HG03066 (cell line): Measurements from ENCODE around the gene KDM4B.
"Not testable (repeated sequence)": the region's sequence is repeated elsewhere in the genome, so short reads cannot be mapped to it uniquely, and the experiment has no call there.

Experiments used
- ATAC-seq: cut with Tn5 transposase; IDR thresholded peaks from one replicate; pipeline ENCODE4 v1.9.1; 2021; ENCODE audit warnings: low read depth; ENCODE audit not compliant: unreplicated experiment

KDM4B gene

DNA sequence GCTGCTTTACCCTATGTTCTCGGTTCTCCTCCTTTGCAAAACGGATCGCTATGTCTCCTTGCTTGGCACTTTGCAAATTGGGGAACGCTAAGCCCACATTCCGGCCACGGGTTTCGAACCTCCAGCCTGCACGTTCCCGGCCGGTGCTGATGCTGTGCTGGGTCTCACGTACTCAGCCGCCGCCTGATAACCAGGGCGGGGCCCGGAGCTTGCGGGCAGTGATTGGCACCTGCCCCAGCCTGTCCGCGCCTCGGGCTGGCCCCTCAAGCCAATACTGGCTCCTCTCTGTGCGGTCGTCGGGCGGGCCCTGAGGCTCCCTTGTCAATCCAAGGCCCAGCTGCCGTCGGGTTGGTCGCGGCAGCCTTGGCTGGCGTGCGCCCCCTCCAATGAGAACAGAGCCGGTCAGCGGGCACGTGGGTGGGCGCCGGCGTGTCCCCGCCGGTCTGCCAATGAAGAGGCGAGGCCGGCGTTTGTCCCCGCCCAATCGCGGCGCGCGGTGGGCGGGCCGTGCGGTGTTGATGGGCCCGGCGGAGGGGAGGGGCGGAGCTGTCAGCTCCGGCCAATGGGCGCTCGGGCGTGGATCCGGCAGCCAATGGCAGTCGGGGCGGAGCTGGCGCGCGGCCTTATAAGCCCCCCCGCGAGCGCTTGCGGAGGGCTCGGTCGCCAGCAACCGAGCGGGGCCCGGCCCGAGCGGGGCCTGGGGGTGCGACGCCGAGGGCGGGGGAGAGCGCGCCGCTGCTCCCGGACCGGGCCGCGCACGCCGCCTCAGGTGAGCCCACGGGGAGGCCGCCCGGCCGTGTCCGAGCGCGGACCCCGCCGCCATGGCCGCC, at the start of gene KDM4B:
Gene KDM4B, plus strand, starts transcription at position 652 of the 830 bp plus-strand sequence. CDS start 63,778 bp downstream, outside the sequence.
- peak; percentile 91 for ATAC-seq

DNA sequence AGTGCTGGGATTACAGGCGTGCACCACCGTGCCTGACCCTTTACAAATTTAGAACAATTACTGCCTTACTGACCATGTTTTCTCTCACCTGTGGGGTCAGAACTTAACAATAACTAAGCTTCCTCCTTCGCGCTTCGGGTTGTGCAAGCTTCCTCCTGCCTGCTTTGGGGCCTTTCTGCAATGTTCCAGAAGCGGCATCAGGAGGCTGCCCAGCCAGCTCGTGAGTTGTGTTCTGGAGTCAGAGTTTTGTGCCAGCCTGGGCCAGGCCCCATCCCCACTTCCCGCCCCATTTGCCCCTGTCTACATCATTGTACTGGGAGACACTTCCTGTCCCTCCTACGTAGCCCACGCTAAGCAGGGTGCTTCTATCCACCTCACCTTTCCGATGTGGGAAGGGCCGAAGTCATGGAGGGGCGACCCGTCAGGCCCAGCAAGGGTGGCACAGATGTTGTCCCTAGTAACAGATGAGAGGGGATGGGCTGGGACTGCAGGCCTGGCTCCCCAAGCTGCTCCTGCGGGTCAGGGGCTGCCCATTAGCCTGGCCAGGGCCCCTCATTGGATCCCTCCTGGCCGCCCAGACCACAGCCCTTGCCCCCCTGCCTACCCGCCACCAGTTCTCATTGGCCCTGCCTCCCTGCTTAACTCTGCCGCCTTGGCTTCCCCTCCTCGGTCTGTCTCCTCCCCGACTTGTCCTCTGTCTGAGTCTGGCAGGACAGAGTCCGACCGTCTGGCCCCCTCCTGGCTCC, 46.2 kb upstream of the KDM4B start:
- no peak for ATAC-seq

DNA sequence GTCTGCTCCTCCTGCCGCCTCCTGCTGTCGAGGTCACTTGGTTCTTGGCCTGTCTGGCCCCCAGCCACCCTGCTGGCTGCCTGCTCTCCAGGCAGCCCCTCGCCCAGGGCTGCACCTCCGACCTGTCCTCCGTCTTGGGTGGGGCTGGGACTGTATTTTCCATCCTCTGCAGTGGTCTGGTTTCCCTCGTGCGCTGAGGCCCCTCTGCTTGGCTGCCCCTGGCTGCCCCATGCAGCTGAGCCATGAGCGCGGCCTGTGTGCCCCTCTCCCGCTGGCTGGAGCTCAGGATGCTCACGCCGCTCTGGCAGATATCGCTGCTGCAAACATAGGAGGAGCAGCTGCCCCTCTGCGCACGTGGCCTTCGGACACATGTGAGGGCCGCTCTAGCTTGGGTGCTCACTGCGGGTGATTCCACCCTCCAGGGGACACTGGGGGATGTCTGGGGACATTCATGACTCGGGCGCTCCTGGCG, 45.6 kb upstream of the KDM4B start:
- ATAC-seq = no peak

GRCh38 chr19:4929186-4929585, 39.7 kb upstream of the KDM4B start:
- no peak for ATAC-seq

GRCh38 chr19:4930664-4931063, 38.2 kb upstream of the KDM4B start:
- ATAC-seq = no peak

DNA sequence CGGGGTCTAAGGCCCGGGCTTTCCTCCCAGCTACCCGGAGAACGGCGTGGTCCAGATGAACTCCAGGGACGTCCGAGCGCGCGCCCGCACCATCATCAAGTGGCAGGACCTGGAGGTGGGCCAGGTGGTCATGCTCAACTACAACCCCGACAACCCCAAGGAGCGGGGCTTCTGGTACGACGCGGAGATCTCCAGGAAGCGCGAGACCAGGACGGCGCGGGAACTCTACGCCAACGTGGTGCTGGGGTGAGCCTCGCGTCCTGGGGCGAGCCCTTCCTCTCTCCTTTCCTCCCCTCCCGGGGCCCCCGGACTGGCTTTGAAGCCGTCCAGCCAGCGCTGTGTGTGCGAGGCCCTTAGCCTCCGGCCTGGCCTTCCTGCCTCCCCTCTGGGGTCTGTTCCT, 36.2 kb upstream of the KDM4B start:
- ATAC-seq = no peak

DNA sequence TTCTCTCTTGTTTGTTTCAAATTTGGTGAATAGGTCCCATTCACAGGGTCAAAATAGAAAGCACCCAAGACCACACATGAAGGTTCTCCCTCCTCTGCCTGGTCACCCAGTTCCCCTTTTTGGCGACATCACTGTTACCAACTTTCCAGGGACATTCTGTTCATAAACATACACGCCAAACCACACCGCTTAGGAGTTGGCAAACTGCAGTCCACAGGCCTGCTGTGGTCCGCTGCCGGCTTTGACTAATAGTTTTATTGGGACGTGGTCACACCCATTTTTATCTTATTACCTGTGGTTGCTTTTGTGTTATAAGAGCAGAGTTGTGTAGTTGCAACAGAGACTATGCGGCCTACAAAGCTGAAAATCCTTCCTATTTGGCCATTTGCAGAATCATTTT, 35.4 kb upstream of the KDM4B start:
- no peak for ATAC-seq

DNA sequence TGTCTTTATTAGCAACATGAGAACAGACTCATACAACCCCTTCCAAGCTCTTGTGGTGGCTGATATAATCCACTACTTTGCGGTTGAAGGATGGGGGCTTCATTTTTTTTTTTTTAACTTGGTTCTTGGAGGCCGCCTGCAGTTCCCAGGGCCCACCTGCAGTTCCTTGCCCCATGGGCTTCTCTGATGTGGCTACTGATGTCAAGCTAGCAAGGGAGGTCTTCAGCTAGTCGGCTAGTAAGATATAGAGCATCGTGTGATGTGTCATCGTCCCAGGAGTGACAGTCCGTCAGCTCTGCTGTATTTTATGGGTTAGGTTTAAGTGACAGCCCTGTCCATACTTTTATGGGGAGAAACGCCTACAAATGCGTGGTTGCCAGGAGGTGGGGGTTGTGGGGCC, 33.5 kb upstream of the KDM4B start:
- no peak for ATAC-seq

DNA sequence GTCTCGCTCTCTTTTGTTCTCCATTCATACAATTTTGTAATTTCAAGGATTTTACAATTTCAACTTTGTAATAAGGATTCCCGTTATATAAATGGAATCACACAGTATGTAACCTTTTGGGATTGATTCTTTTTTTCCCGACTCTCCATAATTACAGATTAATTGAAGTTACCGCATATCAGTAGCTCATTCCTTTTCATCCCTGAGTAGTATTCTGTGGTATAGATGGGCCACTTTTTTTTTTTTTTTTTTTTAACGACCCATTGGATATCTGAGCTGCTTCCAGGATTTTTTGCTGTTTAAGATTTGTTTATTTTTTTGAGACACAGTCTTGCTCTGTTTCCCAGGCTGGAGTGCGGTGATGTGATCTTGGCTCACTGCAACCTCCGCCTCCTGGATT, 31.9 kb upstream of the KDM4B start:
- no peak for ATAC-seq

DNA sequence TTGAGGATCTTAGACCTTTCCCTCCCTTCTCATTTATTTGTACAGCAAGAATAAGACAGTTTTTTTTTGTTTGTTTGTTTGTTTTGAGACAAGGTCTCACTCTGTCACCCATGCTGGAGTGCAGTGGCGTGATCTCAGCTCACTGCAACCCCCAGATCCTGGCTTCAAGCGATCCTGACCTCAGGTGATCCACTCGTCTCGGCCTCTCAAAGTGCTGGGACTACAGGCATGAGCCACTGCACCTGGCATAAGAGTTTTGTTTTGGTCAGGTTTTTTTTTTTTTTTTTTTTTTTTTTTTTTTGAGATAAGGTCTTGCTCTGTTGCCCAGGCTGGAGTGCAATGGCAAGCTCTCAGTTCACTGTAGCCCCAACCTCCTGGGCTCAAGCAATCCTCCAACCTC, 30.5 kb upstream of the KDM4B start:
- ATAC-seq = not testable (repeated sequence)

DNA sequence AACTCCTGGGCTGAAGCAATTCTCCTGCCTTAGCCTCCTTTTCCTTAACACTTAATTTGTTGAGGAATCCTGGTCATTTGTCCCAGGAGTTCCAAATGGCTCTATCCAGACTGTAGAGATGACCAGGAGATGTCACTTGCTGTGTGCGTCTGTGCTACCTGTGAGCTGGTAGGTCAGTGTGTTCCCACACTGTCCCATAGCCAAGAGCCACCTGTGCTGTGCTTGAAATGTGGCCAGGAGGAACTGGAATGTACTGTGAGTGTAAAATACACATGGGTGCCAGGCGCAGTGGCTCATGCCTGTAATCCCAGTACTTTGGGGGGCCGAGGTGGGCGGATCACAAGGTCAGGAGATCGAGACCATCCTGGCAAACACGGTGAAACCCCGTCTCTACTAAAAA, 29.4 kb upstream of the KDM4B start:
- no peak for ATAC-seq

GRCh38 chr19:4941638-4942169, 27.2 kb upstream of the KDM4B start:
- not testable (repeated sequence) for ATAC-seq

DNA sequence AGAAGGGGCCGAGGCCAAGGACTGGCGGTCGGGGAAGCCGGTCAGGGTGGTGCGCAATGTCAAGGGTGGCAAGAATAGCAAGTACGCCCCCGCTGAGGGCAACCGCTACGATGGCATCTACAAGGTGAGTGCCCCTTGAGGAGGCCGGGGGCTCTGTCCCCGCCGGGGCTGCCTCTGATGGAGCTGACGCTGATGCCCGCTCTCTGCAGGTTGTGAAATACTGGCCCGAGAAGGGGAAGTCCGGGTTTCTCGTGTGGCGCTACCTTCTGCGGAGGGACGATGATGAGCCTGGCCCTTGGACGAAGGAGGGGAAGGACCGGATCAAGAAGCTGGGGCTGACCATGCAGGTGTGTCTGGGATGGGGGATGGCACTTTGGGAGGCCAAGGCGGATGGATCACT, 18.3 kb upstream of the KDM4B start:
- ATAC-seq = not testable (repeated sequence)

GRCh38 chr19:4951656-4952055, 17.3 kb upstream of the KDM4B start:
- no peak for ATAC-seq

- ATAC-seq = no peak
These were observed 16.0 kb upstream of the KDM4B start for GRCh38 chr19:4952945-4953344.

DNA sequence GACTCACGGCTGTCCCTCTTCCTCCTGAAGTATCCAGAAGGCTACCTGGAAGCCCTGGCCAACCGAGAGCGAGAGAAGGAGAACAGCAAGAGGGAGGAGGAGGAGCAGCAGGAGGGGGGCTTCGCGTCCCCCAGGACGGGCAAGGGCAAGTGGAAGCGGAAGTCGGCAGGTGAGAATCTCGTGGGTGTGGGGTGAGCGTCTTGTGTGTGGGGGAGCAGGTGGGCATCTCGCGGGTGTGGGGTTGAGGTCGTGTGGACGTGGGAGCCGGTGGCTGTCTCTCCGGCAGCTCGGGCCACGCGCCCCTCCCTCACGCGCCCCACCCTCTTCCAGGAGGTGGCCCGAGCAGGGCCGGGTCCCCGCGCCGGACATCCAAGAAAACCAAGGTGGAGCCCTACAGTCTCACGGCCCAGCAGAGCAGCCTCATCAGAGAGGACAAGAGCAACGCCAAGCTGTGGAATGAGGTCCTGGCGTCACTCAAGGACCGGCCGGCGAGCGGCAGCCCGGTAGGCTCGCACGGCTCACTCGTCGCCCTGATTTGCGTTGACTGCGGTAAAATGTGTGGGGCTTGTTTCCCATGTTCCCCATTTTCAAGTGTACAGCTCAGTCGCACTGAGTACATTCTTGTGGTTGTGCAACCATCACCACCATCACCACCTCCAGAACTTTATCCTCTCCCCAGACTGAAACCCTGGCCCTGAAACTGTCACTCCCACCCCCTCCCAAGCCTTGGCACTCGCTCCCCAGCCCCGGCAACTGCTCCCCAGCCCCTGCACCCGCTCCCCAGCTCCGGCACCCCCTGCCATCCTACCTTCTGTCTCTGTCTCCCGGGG, 14.4 kb upstream of the KDM4B start:
- not testable (repeated sequence) for ATAC-seq

DNA sequence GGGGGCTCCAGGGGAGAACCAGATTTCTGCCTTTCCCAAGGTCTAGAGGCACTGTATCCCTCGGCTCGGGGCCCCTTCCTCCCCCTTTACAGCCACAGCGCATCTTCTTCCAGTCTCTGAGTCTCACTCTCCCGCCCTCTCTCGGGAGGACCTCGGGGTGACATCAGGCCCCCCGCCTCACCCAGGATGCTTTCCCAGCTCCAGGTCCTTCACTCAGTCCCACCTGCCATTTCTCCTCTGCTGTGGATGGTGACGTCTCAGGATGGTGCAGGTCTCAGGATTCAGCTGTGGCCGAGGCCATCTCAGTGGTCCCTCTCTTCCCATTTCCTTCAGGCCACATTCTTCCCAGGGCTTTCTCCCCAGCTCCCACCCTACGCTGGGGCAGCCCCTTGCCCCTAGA, 13.6 kb upstream of the KDM4B start:
- no peak for ATAC-seq

DNA sequence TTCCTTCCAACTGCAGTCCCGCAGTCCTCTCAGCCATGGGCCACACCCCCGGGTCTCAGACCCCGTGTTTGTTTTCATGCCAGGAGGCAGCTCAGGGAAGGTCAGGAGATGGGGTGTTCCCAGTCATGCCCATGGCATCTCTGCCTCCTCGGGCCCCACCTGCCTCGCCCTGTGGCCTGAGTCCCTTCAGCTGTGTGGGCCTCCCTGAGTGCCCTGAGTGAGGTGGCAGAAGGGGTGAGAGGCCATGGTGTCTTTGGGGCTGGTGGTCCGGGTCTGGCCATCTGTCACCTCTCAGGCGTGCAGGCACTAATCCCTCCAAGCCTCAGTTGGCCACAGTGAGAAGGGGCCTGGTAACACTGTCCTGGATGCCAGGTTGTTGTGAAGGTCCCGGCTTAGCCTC, 10.9 kb upstream of the KDM4B start:
- no peak for ATAC-seq

- no peak for ATAC-seq
These were observed 6.8 kb upstream of the KDM4B start for GRCh38 chr19:4962085-4962619.

DNA sequence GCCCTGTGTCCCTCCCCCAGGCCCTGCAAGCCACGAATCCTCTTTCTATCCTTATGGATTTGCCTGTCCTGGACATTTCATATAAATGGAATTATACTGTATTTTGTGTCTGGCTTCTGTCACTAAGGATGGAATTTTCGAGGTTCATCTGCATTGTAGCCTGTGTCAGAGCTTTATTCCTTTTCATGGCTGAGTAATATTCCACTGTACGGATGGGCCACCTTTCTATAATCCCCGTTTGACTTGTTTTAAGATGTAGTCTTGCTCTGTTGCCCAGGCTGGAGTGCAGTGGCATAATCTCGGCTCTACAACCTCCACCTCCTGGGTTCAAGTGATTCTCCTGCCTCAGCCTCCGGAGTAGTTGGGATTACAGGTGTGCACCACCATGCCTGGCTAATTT, 3.9 kb upstream of the KDM4B start:
- ATAC-seq = no peak
